ENCODE results near the gene CDK5RAP2. TPM values are rescaled to one million over a fixed set of nuclear protein-coding genes. Genes with fewer than 3 reads are reported as not detected.

Gene CDK5RAP2
- total and polyA plus RNA-seq, 2 experiments from 2014 or later: 23.9 to 30.9 TPM

DNA sequence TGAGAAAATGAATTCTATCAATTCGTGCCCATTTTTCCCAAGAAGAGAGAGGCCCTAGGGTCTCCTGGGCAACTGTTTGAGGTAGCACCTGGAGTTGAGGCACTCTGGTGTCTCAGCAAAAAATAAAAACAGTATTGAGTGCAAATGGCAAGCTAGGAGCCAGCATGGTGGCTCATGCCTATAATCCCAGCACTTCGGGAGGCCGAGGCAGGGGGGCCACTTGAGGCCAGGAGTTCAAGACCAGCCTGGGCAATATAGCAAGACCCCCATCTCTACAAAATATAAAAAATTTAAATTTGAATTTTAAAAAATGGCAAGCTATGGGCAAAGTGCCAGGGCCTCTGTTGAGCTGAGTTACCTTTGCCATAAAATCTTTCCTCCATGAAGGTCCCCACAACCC is 136.0 kb downstream of the CDK5RAP2 start:
- no peaks in the 10 kb centered on the region for H3K9me2 ChIP-seq (replicated peaks; ENCODE audit: insufficient read depth)
- H3K27me3 ChIP-seq: no peaks in the 10 kb centered on the region
- no peak overlapping the region for H3K4me3 ChIP-seq
- no peaks in the 10 kb centered on the region for H3K9me3 ChIP-seq (ENCODE audit: low read depth)
- no peaks in the 10 kb centered on the region for H3K36me3 ChIP-seq (replicated peaks; ENCODE audit: insufficient read depth, low read depth)
- WGBS (ENCODE audit: low lambda C conversion rate, missing lambda C conversion rate): 96% methylated on average over 3 of the region's 3 CpGs
- peaks cover 5% of the 10 kb centered on the region for H3K4me1 ChIP-seq (ENCODE audit: insufficient read depth)
- no peaks in the 10 kb centered on the region for H3K79me2 ChIP-seq
- no peak for TF ChIP-seq EZH2 (IDR thresholded peaks at IDR 0.05; ENCODE audit: borderline replicate concordance)
- TF ChIP-seq, protein P1, sequence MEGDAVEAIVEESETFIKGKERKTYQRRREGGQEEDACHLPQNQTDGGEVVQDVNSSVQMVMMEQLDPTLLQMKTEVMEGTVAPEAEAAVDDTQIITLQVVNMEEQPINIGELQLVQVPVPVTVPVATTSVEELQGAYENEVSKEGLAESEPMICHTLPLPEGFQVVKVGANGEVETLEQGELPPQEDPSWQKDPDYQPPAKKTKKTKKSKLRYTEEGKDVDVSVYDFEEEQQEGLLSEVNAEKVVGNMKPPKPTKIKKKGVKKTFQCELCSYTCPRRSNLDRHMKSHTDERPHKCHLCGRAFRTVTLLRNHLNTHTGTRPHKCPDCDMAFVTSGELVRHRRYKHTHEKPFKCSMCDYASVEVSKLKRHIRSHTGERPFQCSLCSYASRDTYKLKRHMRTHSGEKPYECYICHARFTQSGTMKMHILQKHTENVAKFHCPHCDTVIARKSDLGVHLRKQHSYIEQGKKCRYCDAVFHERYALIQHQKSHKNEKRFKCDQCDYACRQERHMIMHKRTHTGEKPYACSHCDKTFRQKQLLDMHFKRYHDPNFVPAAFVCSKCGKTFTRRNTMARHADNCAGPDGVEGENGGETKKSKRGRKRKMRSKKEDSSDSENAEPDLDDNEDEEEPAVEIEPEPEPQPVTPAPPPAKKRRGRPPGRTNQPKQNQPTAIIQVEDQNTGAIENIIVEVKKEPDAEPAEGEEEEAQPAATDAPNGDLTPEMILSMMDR (IDR thresholded peaks at IDR 0.05; ENCODE audit: poor library complexity): no peak
- TF ChIP-seq EZH2phosphoT487 (IDR thresholded peaks at IDR 0.05; ENCODE audit: low read depth, severe bottlenecking, unreplicated experiment): no peak
- DNase-seq (ENCODE audit: low spot score): no peak
- no peak overlapping the region for H3K4me2 ChIP-seq
- no peak overlapping the region for H2AFZ ChIP-seq
- no peaks in the 10 kb centered on the region for H4K20me1 ChIP-seq (ENCODE audit: insufficient read depth, poor library complexity, severe bottlenecking)
- no peak overlapping the region for H3K27ac ChIP-seq

DNA sequence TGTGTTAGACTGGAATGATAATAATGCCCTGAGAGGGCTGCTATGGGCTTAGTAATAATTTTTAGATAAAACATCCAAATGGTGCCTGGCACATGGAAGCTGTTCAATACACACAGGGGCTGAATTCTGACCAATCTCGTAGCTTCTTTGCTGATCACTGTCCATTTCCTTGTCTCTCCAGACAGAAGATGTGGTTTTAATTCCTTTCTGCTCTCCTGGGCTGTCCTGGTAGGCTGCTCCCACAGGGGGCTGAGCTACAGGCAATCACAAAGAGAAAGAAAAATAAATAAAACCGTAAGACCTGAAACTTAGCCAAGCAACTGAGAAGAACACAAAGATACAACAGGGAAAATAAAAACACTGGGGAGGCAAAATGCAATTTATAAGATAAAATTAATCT is 136.5 kb downstream of the CDK5RAP2 start:
- H3K9me2 ChIP-seq (replicated peaks; ENCODE audit: insufficient read depth): no peaks in the 10 kb centered on the region
- no peaks in the 10 kb centered on the region for H3K27me3 ChIP-seq
- no peak overlapping the region for H3K4me3 ChIP-seq
- H3K27ac ChIP-seq: no peak overlapping the region
- WGBS (ENCODE audit: low lambda C conversion rate, missing lambda C conversion rate): 58% methylated on average over 2 of the region's 2 CpGs
- no peaks in the 10 kb centered on the region for H3K79me2 ChIP-seq
- no peaks in the 10 kb centered on the region for H3K9me3 ChIP-seq (ENCODE audit: low read depth)
- H2AFZ ChIP-seq: no peak overlapping the region
- DNase-seq (ENCODE audit: low spot score): no peak
- peaks cover 5% of the 10 kb centered on the region for H3K4me1 ChIP-seq (ENCODE audit: insufficient read depth)
- no peak overlapping the region for H3K4me2 ChIP-seq
- no peaks in the 10 kb centered on the region for H3K36me3 ChIP-seq (replicated peaks; ENCODE audit: insufficient read depth, low read depth)
- TF ChIP-seq EZH2phosphoT487 (IDR thresholded peaks at IDR 0.05; ENCODE audit: low read depth, severe bottlenecking, unreplicated experiment) (no peak), EZH2 (IDR thresholded peaks at IDR 0.05; ENCODE audit: borderline replicate concordance) (no peak)
- TF ChIP-seq, protein P1 (IDR thresholded peaks at IDR 0.05; ENCODE audit: poor library complexity): no peak
- no peaks in the 10 kb centered on the region for H4K20me1 ChIP-seq (ENCODE audit: insufficient read depth, poor library complexity, severe bottlenecking)

DNA sequence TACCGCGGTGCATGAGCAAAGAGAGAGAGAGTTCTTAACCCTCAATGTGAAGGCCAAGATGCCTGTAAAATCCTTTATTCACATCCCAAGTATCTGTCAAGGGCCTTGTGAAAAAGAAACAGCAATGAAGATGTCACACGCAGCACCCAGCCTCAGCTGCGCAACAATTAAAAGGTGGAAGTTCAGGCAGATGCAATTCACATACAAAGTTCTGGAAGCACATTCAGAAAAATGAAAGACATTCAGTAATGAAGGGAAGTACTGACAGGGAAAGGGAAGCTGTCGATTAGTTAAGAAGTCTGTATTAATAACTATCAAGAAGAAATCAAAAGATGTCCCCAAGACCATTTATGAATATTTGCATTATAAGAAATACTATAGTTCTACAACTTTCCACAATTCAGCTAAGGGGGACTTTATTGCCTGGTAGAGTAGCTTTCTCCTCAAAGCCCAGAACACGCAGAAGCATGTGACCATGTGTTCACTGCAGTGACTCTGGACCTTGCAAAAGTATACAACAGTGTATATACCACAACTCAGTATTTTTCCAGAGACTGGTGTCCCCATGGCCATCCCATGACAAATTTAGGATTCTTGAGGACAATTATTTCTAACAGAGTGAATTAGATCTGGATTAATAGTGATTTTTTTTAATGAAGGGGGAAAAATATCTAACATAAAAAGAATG is 137.5 kb downstream of the CDK5RAP2 start:
- H3K79me2 ChIP-seq: no peaks in the 10 kb centered on the region
- no peak for DNase-seq (ENCODE audit: low spot score)
- H3K4me3 ChIP-seq: no peak overlapping the region
- WGBS (ENCODE audit: low lambda C conversion rate, missing lambda C conversion rate): 93% methylated on average over 6 of the region's 6 CpGs
- no peak overlapping the region for H2AFZ ChIP-seq
- H3K27me3 ChIP-seq: no peaks in the 10 kb centered on the region
- no peak for TF ChIP-seq EZH2 (IDR thresholded peaks at IDR 0.05; ENCODE audit: borderline replicate concordance)
- TF ChIP-seq, protein P1 (IDR thresholded peaks at IDR 0.05; ENCODE audit: poor library complexity): no peak
- TF ChIP-seq EZH2phosphoT487 (IDR thresholded peaks at IDR 0.05; ENCODE audit: low read depth, severe bottlenecking, unreplicated experiment): no peak
- H3K9me3 ChIP-seq (ENCODE audit: low read depth): no peaks in the 10 kb centered on the region
- no peak overlapping the region for H3K4me2 ChIP-seq
- peaks cover 5% of the 10 kb centered on the region for H3K4me1 ChIP-seq (ENCODE audit: insufficient read depth)
- no peaks in the 10 kb centered on the region for H4K20me1 ChIP-seq (ENCODE audit: insufficient read depth, poor library complexity, severe bottlenecking)
- H3K36me3 ChIP-seq (replicated peaks; ENCODE audit: insufficient read depth, low read depth): no peaks in the 10 kb centered on the region
- no peaks in the 10 kb centered on the region for H3K9me2 ChIP-seq (replicated peaks; ENCODE audit: insufficient read depth)
- H3K27ac ChIP-seq: peak overlapping the region; percentile 64
